SK-N-SH (cell line): ENCODE results near the gene CUEDC2. TPM values are rescaled to one million over a fixed set of nuclear protein-coding genes. Genes with fewer than 3 reads are reported as not detected.

Experiments
- CTCF ChIA-PET: fragments of 300-600, 350-600 bp; formaldehyde crosslinking; extraction: SDS; loops from one replicate; lab custom pipeline; 2021; lab: Yijun Ruan, JAX
- POLR2A ChIA-PET: fragments of 350-600 bp; sonication (Branson Sonifier 250); formaldehyde crosslinking; extraction: SDS; loops from one replicate; lab custom pipeline; 2020; ENCODE audit warnings: antibody characterized with exemption, inconsistent platforms; lab: Yijun Ruan, JAX
- DNase-seq: peaks from one replicate; pipeline ENCODE4 v3.0.0; 2012
- H2AFZ ChIP-seq: fragments of 200-600 bp; sonication (generic); 2 replicates; pipeline ENCODE4 v1.8.1; 2016; ENCODE audit warnings: antibody characterized with exemption, mild to moderate bottlenecking, low read depth
- H3F3A ChIP-seq: fragments of 200-600 bp; sonication (generic); replicated peaks from 2 replicates; pipeline ENCODE3; 2016; ENCODE audit warnings: antibody characterized with exemption, mild to moderate bottlenecking; ENCODE audit not compliant: insufficient read depth
- H3K27ac ChIP-seq, 2 experiments: fragments of 200-500 bp in 1 of 2; fragments of 200-600 bp in 1 of 2; sonication (Bioruptor generic) in 1 of 2; sonication (generic), shearing (Covaris generic) in 1 of 2; 2 replicates each; pipeline versions ENCODE4 v1.5.1 to v1.6.1; 2014 to 2016; ENCODE audit warnings: low read depth in 2 of 2, inconsistent platforms in 1 of 2, low read length in 1 of 2, mild to moderate bottlenecking in 1 of 2, mixed read lengths in 1 of 2
- H3K27me3 ChIP-seq: fragments of 200-600 bp; sonication (generic), shearing (Covaris generic); 2 replicates; pipeline ENCODE4 v1.6.1; 2016; ENCODE audit warnings: mixed run types; ENCODE audit not compliant: insufficient read depth
- H3K36me3 ChIP-seq, 2 experiments: fragments of 200-500 bp in 1 of 2; fragments of 200-600 bp in 1 of 2; sonication (Bioruptor generic) in 1 of 2; sonication (generic) in 1 of 2; replicated peaks in 1 of 2; 2 replicates each; pipeline versions ENCODE3 to v1.5.1; 2014 to 2016; ENCODE audit warnings: low read length in 1 of 2, mild to moderate bottlenecking in 1 of 2; ENCODE audit not compliant: insufficient read depth in 2 of 2, control insufficient read depth in 1 of 2
- H3K4me1 ChIP-seq, 2 experiments: fragments of 200-500 bp in 1 of 2; fragments of 200-600 bp in 1 of 2; sonication (Bioruptor generic) in 1 of 2; sonication (generic), shearing (Covaris generic) in 1 of 2; 2 replicates each; pipeline versions ENCODE4 v1.5.1 to v1.6.1; 2014 to 2016; ENCODE audit warnings: low read depth in 1 of 2, low read length in 1 of 2, mixed run types in 1 of 2; ENCODE audit not compliant: insufficient read depth in 2 of 2, control insufficient read depth in 1 of 2
- H3K4me2 ChIP-seq: fragments of 200-600 bp; sonication (generic), shearing (Covaris generic); 2 replicates; pipeline ENCODE4 v1.6.1; 2017; ENCODE audit warnings: mixed run types
- H3K4me3 ChIP-seq, 2 experiments: fragments of 200-500 bp in 1 of 2; fragments of 200-600 bp in 1 of 2; sonication (Bioruptor generic) in 1 of 2; sonication (generic), shearing (Covaris generic) in 1 of 2; 2 replicates each; pipeline versions ENCODE4 v1.5.1 to v1.8.1; 2014 to 2016; ENCODE audit warnings: low read depth in 2 of 2, inconsistent platforms in 1 of 2, low read length in 1 of 2, mild to moderate bottlenecking in 1 of 2, mixed read lengths in 1 of 2, moderate library complexity in 1 of 2
- H3K79me2 ChIP-seq: fragments of 200-600 bp; sonication (generic); 2 replicates; pipeline ENCODE4 v1.8.1; 2017; ENCODE audit warnings: mild to moderate bottlenecking; ENCODE audit not compliant: insufficient read depth
- H3K9ac ChIP-seq: fragments of 200-600 bp; sonication (generic); 2 replicates; pipeline ENCODE4 v1.6.1; 2017; ENCODE audit warnings: mixed run types
- H3K9me2 ChIP-seq: fragments of 200-600 bp; sonication (generic); 2 replicates; pipeline ENCODE4 v1.6.1; 2017; ENCODE audit warnings: mixed run types
- H3K9me3 ChIP-seq: fragments of 200-600 bp; sonication (generic); 2 replicates; pipeline ENCODE4 v1.6.1; 2017; ENCODE audit warnings: mixed run types, mild to moderate bottlenecking, moderate library complexity
- H4K20me1 ChIP-seq: fragments of 200-600 bp; sonication (generic); 2 replicates; pipeline ENCODE4 v1.6.1; 2017; ENCODE audit warnings: mild to moderate bottlenecking, mixed run types; ENCODE audit not compliant: insufficient read depth
- EP300 ChIP-seq, 2 experiments: IDR thresholded peaks; 2 replicates each; pipeline versions ENCODE4 v1.4.0 to v1.6.1; 2012; ENCODE audit warnings: borderline replicate concordance in 1 of 2, low read depth in 1 of 2, low read length in 1 of 2
- FOXJ3 ChIP-seq: sonication (generic); formaldehyde crosslinking; IDR thresholded peaks from 2 replicates; pipeline ENCODE4 v1.5.1; 2020; ENCODE audit warnings: mild to moderate bottlenecking, missing genetic modification reagents
- FOXM1 ChIP-seq: IDR thresholded peaks from 2 replicates; pipeline ENCODE4 v1.4.0; 2012; ENCODE audit warnings: low read depth, mild to moderate bottlenecking
- GABPA ChIP-seq: IDR thresholded peaks from 2 replicates; pipeline ENCODE4 v1.4.0; 2012; ENCODE audit warnings: low read depth, mild to moderate bottlenecking
- GATA2 ChIP-seq: sonication (generic); formaldehyde crosslinking; IDR thresholded peaks from 2 replicates; pipeline ENCODE4 v1.5.0; 2020; ENCODE audit warnings: mild to moderate bottlenecking, missing genetic modification reagents
- MAX ChIP-seq: IDR thresholded peaks from 2 replicates; pipeline ENCODE4 v1.4.0; 2012; ENCODE audit warnings: low read depth
- MEF2A ChIP-seq: IDR thresholded peaks from 2 replicates; pipeline ENCODE4 v1.4.0; 2012; ENCODE audit warnings: low read depth, borderline replicate concordance
- MXI1 ChIP-seq: IDR thresholded peaks from 2 replicates; pipeline ENCODE4 v1.6.1; 2012; ENCODE audit warnings: mild to moderate bottlenecking, low read depth, low read length, improper control_type of control experiment
- NRF1 ChIP-seq: IDR thresholded peaks from 2 replicates; pipeline ENCODE4 v1.6.1; 2012; ENCODE audit warnings: low read depth, mild to moderate bottlenecking, low read length
- PBX3 ChIP-seq: IDR thresholded peaks from 2 replicates; pipeline ENCODE4; 2012
- POLR2AphosphoS5 ChIP-seq: IDR thresholded peaks from 2 replicates; pipeline ENCODE4 v1.6.1; 2012; ENCODE audit warnings: low read depth, low read length
- RAD21 ChIP-seq: IDR thresholded peaks from 2 replicates; pipeline ENCODE4 v1.6.1; 2012; ENCODE audit warnings: mild to moderate bottlenecking, low read length
- RCOR1 ChIP-seq: fragments of 150-350 bp; IDR thresholded peaks from 2 replicates; pipeline ENCODE4 v1.6.1; 2017; ENCODE audit warnings: antibody characterized with exemption, low read length
- RFX5 ChIP-seq: IDR thresholded peaks from 2 replicates; pipeline ENCODE4 v1.6.1; 2012; ENCODE audit warnings: mild to moderate bottlenecking, improper control_type of control experiment, low read length
- SIN3A ChIP-seq: IDR thresholded peaks from 2 replicates; pipeline ENCODE4 v1.6.1; 2012; ENCODE audit warnings: low read depth, mild to moderate bottlenecking, low read length, moderate library complexity, borderline replicate concordance
- SMC3 ChIP-seq: IDR thresholded peaks from 2 replicates; pipeline ENCODE4 v1.6.1; 2012; ENCODE audit warnings: low read depth, low read length, improper control_type of control experiment
- TAF1 ChIP-seq: IDR thresholded peaks from 2 replicates; pipeline ENCODE4 v1.6.1; 2012; ENCODE audit warnings: low read depth, mild to moderate bottlenecking, low read length, moderate library complexity, borderline replicate concordance
- TCF12 ChIP-seq: IDR thresholded peaks from 2 replicates; pipeline ENCODE4 v1.4.0; 2012
- USF1 ChIP-seq: IDR thresholded peaks from 2 replicates; pipeline ENCODE4 v1.4.0; 2012; ENCODE audit warnings: low read depth, borderline replicate concordance
- YY1 ChIP-seq: IDR thresholded peaks from 2 replicates; pipeline ENCODE4 v1.4.0; 2012; ENCODE audit warnings: low read depth, mild to moderate bottlenecking
- ZBTB33 ChIP-seq: IDR thresholded peaks from 2 replicates; pipeline ENCODE4 v1.4.0; 2012; ENCODE audit warnings: low read depth, borderline replicate concordance
- WGBS: methylation state at CpG from one replicate; pipeline ENCODE4 v1.1.6; 2017; ENCODE audit warnings: low lambda C conversion rate; 5-methylcytosine and 5-hydroxymethylcytosine counted together
- polyA plus RNA-seq, 3 experiments: library from polyadenylated mRNA; depleted of rRNA; stranded (reverse); fragments of >200 nt; gene quantifications; 2 replicates each; pipeline ENCODE4 v1.2.3, GENCODE V29; 2012
- TF ChIP-seq, protein P1 (sequence below): fragments of 150-350 bp; IDR thresholded peaks from 2 replicates; pipeline ENCODE4 v1.6.1; 2017; ENCODE audit warnings: antibody characterized with exemption, low read length, low read depth, borderline replicate concordance
- TF ChIP-seq, protein P2 (sequence below): fragments of 200-600 bp; sonication (generic); IDR thresholded peaks from 2 replicates; pipeline ENCODE4 v1.6.1; 2017; ENCODE audit warnings: antibody characterized with exemption, mild to moderate bottlenecking, moderate library complexity

CUEDC2 gene
- polyA plus RNA-seq, 1 of the 3 experiments (the other 2 are of a cell fraction): 162 TPM

- H3K4me2 ChIP-seq: peak overlapping the region; percentile 89
- no peaks in the 10 kb centered on the region for H3K27me3 ChIP-seq
- H4K20me1 ChIP-seq: no peaks in the 10 kb centered on the region
- POLR2A ChIA-PET: interaction anchor here (0.9 to 1.5 kb wide), 5 partner anchors 14 to 173 kb away, joined by 3 to 5 read pairs (median 3); partner anchors contain the start of genes CUEDC2, ELOVL3 and FBXL15
- H2AFZ ChIP-seq: peak overlapping the region; percentile 70
- peak; percentile 95 for DNase-seq
- H3K9ac ChIP-seq: 0 out of 2 replicates have a peak overlapping the region, but pooled peaks have one; percentile 36
- no peaks in the 10 kb centered on the region for H3K36me3 ChIP-seq
- H3K4me3 ChIP-seq: peak overlapping the region; percentile 49 to 64
- H3K9me2 ChIP-seq: no peaks in the 10 kb centered on the region
- TF ChIP-seq EP300 (IDR thresholded peaks at IDR 0.05; ENCODE audit: borderline replicate concordance in 1 of 2, low read depth in 1 of 2, low read length in 1 of 2): no peak
- TF ChIP-seq POLR2AphosphoS5: peak; percentile 32; the same call in 1 of the 2 replicates
- no peak for TF ChIP-seq MEF2A
- no peak for TF ChIP-seq GABPA
- peak; percentile 60; the same call in 1 of the 2 replicates for TF ChIP-seq RCOR1
- TF ChIP-seq MAX: peak; percentile 54; the same call in 1 of the 2 replicates
- TF ChIP-seq FOXM1: no peak
- TF ChIP-seq RFX5: no peak
- TF ChIP-seq SMC3: peak; percentile 69
- TF ChIP-seq FOXJ3 (CRISPR knock-in tag): peak; percentile 17; the same call in 1 of the 2 replicates
- TF ChIP-seq NRF1: peak; percentile 40; the same call in 1 of the 2 replicates
- TF ChIP-seq, protein P1, sequence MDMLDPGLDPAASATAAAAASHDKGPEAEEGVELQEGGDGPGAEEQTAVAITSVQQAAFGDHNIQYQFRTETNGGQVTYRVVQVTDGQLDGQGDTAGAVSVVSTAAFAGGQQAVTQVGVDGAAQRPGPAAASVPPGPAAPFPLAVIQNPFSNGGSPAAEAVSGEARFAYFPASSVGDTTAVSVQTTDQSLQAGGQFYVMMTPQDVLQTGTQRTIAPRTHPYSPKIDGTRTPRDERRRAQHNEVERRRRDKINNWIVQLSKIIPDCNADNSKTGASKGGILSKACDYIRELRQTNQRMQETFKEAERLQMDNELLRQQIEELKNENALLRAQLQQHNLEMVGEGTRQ: no peak
- no peak for TF ChIP-seq USF1
- TF ChIP-seq, protein P2, sequence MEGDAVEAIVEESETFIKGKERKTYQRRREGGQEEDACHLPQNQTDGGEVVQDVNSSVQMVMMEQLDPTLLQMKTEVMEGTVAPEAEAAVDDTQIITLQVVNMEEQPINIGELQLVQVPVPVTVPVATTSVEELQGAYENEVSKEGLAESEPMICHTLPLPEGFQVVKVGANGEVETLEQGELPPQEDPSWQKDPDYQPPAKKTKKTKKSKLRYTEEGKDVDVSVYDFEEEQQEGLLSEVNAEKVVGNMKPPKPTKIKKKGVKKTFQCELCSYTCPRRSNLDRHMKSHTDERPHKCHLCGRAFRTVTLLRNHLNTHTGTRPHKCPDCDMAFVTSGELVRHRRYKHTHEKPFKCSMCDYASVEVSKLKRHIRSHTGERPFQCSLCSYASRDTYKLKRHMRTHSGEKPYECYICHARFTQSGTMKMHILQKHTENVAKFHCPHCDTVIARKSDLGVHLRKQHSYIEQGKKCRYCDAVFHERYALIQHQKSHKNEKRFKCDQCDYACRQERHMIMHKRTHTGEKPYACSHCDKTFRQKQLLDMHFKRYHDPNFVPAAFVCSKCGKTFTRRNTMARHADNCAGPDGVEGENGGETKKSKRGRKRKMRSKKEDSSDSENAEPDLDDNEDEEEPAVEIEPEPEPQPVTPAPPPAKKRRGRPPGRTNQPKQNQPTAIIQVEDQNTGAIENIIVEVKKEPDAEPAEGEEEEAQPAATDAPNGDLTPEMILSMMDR: peak; percentile 87
- TF ChIP-seq SIN3A: peak; percentile 34; the same call in 1 of the 2 replicates
- TF ChIP-seq ZBTB33: no peak
- peak; percentile 74; the same call in 1 of the 2 replicates for TF ChIP-seq MXI1
- TF ChIP-seq YY1: no peak
- TF ChIP-seq GATA2 (CRISPR knock-in tag): 0 out of 2 replicates have a peak, but pooled peaks have one; percentile 18
- TF ChIP-seq PBX3: no peak
- peak; percentile 38; the same call in 1 of the 2 replicates for TF ChIP-seq TAF1
- TF ChIP-seq TCF12: no peak
- peak; percentile 55 for TF ChIP-seq RAD21
- H3K4me1 ChIP-seq: peaks cover 0 to 23% of the 10 kb centered on the region in 2 experiments; a peak in 1 of 4 replicates
- H3K27ac ChIP-seq: peak overlapping the region in 1 of 2 experiments; percentile 71; a peak in 1 of 4 replicates
- H3F3A ChIP-seq: no peaks in the 10 kb centered on the region
- 32% methylated on average over 9 of the region's 72 CpGs for WGBS
- CTCF ChIA-PET: interaction anchor here (0.6 to 16.5 kb wide), 52 partner anchors 8 to 280 kb away, joined by 3 to 359 read pairs (median 5); partner anchors contain the start of genes ACTR1A, C10orf95, CUEDC2 and ELOVL3
- H3K79me2 ChIP-seq: peaks cover 5% of the 10 kb centered on the region; the same call in 1 of the 2 replicates
- no peaks in the 10 kb centered on the region for H3K9me3 ChIP-seq
Observed at GRCh38 chr10:102399217-102400021, 33.0 kb downstream of the CUEDC2 start.
